Measurements from ENCODE around the gene KIFAP3.

GRCh38 chr1:169959686-169960085 is 114.8 kb downstream of the KIFAP3 start:
- no peak for TF ChIP-seq POLR2A (IDR thresholded peaks at IDR 0.05; ENCODE audit: low read length)
- no peak for TF ChIP-seq GATA1 (IDR thresholded peaks at IDR 0.05; ENCODE audit: low read depth, low read length)

All from erythroblast (primary cell).